Neural cell (in vitro differentiated cells): ENCODE results near the gene SLC22A23. TPM values are rescaled to one million over a fixed set of nuclear protein-coding genes. Genes with fewer than 3 reads are reported as not detected.

Experiments used
- H2AFZ ChIP-seq: fragments of 200-600, 300-800 bp; sonication (generic), shearing (Covaris generic); 2 replicates; pipeline ENCODE4 v1.6.0; 2014; ENCODE audit warnings: low read depth, mild to moderate bottlenecking, antibody characterized with exemption, low read length, moderate library complexity
- H3F3A ChIP-seq: fragments of 200-600 bp; shearing (Covaris generic); 2 replicates; pipeline ENCODE4 v1.6.1; 2016; ENCODE audit warnings: mild to moderate bottlenecking, moderate library complexity, mixed read lengths, antibody characterized with exemption, low read length; ENCODE audit not compliant: insufficient read depth, poor library complexity, severe bottlenecking
- H3K27ac ChIP-seq: fragments of 200-600, 300-800 bp; sonication (generic), shearing (Covaris generic); 2 replicates; pipeline ENCODE4 v1.5.1; 2014; ENCODE audit warnings: mild to moderate bottlenecking, low read length, moderate library complexity
- H3K27me3 ChIP-seq: fragments of 300-800, 200-600 bp; sonication (generic), shearing (Covaris generic); 2 replicates; pipeline ENCODE4 v1.6.0; 2014; ENCODE audit warnings: mild to moderate bottlenecking, low read depth, low read length, moderate library complexity; ENCODE audit not compliant: insufficient read depth
- H3K36me3 ChIP-seq: fragments of 300-800, 200-600 bp; sonication (generic), shearing (Covaris generic); 2 replicates; pipeline ENCODE4 v1.5.1; 2014; ENCODE audit warnings: mild to moderate bottlenecking, antibody characterized with exemption, low read length, moderate library complexity; ENCODE audit not compliant: insufficient read depth
- H3K4me2 ChIP-seq: fragments of 300-800, 200-600 bp; sonication (generic), shearing (Covaris generic); 2 replicates; pipeline ENCODE4 v1.6.0; 2014; ENCODE audit warnings: mild to moderate bottlenecking, low read length
- H3K4me3 ChIP-seq: fragments of 300-800, 200-600 bp; sonication (generic), shearing (Covaris generic); 2 replicates; pipeline ENCODE4 v1.5.1; 2014; ENCODE audit warnings: mild to moderate bottlenecking, low read length, moderate library complexity
- H3K79me2 ChIP-seq: fragments of 200-600 bp; shearing (Covaris generic); replicated peaks from 2 replicates; pipeline ENCODE4 v1.6.0; 2014; ENCODE audit warnings: mild to moderate bottlenecking, low read length, moderate library complexity; ENCODE audit not compliant: insufficient read depth
- H3K9ac ChIP-seq: fragments of 300-800, 200-600 bp; sonication (generic), shearing (Covaris generic); 2 replicates; pipeline ENCODE4 v1.6.1; 2016; ENCODE audit warnings: mild to moderate bottlenecking, low read length, mixed read lengths
- H3K9me2 ChIP-seq: fragments of 200-600 bp; shearing (Covaris generic); 2 replicates; pipeline ENCODE4 v1.6.1; 2016; ENCODE audit warnings: mild to moderate bottlenecking, low read length, mixed read lengths; ENCODE audit not compliant: insufficient read depth
- H3K9me3 ChIP-seq: fragments of 200-600, 300-800 bp; sonication (generic), shearing (Covaris generic); 2 replicates; pipeline ENCODE4 v1.6.1; 2016; ENCODE audit warnings: mild to moderate bottlenecking, mixed run types, low read length, moderate library complexity, mixed read lengths
- H4K20me1 ChIP-seq: fragments of 200-600 bp; shearing (Covaris generic); 2 replicates; pipeline ENCODE4 v1.6.1; 2016; ENCODE audit warnings: mild to moderate bottlenecking, mixed run types; ENCODE audit not compliant: insufficient read depth
- CTCF ChIP-seq: fragments of 450-650 bp; IDR thresholded peaks from 2 replicates; pipeline ENCODE4 v1.5.1; 2014; ENCODE audit warnings: antibody characterized with exemption, mild to moderate bottlenecking, moderate library complexity; ENCODE audit not compliant: poor library complexity, severe bottlenecking
- EP300 ChIP-seq: fragments of 450-650 bp; conservative IDR thresholded peaks from 2 replicates; pipeline ENCODE4 v1.6.1; 2014; ENCODE audit warnings: antibody characterized with exemption, mild to moderate bottlenecking, moderate library complexity; ENCODE audit not compliant: poor library complexity, severe bottlenecking
- EZH2 ChIP-seq: fragments of 200-600, 300-800 bp; shearing (Covaris generic), sonication (generic); IDR thresholded peaks from 2 replicates; pipeline ENCODE4 v1.6.1; 2014; ENCODE audit warnings: antibody characterized with exemption, low read length, borderline replicate concordance, mild to moderate bottlenecking; ENCODE audit not compliant: insufficient read depth, poor library complexity, severe bottlenecking
- MXI1 ChIP-seq: fragments of 450-650 bp; conservative IDR thresholded peaks from 2 replicates; pipeline ENCODE4 v1.6.1; 2014; ENCODE audit warnings: antibody characterized with exemption, mild to moderate bottlenecking; ENCODE audit not compliant: poor library complexity, severe bottlenecking
- POLR2AphosphoS5 ChIP-seq: IDR thresholded peaks from 2 replicates; pipeline ENCODE4 v1.6.1; 2012
- RAD21 ChIP-seq: fragments of 450-650 bp; conservative IDR thresholded peaks from 2 replicates; pipeline ENCODE4 v1.6.1; 2014; ENCODE audit warnings: antibody characterized with exemption, mild to moderate bottlenecking, moderate library complexity
- SMC3 ChIP-seq: fragments of 450-650 bp; conservative IDR thresholded peaks from 2 replicates; pipeline ENCODE4 v1.6.1; 2014; ENCODE audit warnings: antibody characterized with exemption, mild to moderate bottlenecking, moderate library complexity; ENCODE audit not compliant: poor library complexity
- TAF1 ChIP-seq: IDR thresholded peaks from 2 replicates; pipeline ENCODE4 v1.6.1; 2012; ENCODE audit warnings: low read depth
- polyA plus RNA-seq: library from polyadenylated mRNA; depleted of rRNA; stranded (reverse); fragments of >200 nt; gene quantifications from 2 replicates; pipeline ENCODE4 v1.2.3, GENCODE V29; 2014
- TF ChIP-seq, protein P1 (sequence below): IDR thresholded peaks from 2 replicates; pipeline ENCODE4 v1.6.1; 2012; ENCODE audit warnings: borderline replicate concordance

The SLC22A23 gene
- polyA plus RNA-seq, 1 donor from 2014 or later, result 8.8 TPM

- Histone ChIP-seq H3K9me3 (no peaks in the 10 kb centered on the region), H3K27me3 (no peaks in the 10 kb centered on the region), H3K36me3 (no peaks in the 10 kb centered on the region), H3K4me3 (no peak overlapping the region), H3K9me2 (no peaks in the 10 kb centered on the region), H4K20me1 (no peaks in the 10 kb centered on the region), H3F3A (no peaks in the 10 kb centered on the region), H3K79me2 (no peaks in the 10 kb centered on the region), H3K4me2 (no peak overlapping the region), H3K9ac (no peak overlapping the region), H2AFZ (no peak overlapping the region), H3K27ac (no peak overlapping the region)
- TF ChIP-seq POLR2AphosphoS5 (no peak), MXI1 (no peak), EZH2 (no peak), CTCF (no peak), EP300 (no peak), RAD21 (no peak), TAF1 (no peak), SMC3 (no peak)
- TF ChIP-seq, protein P1, sequence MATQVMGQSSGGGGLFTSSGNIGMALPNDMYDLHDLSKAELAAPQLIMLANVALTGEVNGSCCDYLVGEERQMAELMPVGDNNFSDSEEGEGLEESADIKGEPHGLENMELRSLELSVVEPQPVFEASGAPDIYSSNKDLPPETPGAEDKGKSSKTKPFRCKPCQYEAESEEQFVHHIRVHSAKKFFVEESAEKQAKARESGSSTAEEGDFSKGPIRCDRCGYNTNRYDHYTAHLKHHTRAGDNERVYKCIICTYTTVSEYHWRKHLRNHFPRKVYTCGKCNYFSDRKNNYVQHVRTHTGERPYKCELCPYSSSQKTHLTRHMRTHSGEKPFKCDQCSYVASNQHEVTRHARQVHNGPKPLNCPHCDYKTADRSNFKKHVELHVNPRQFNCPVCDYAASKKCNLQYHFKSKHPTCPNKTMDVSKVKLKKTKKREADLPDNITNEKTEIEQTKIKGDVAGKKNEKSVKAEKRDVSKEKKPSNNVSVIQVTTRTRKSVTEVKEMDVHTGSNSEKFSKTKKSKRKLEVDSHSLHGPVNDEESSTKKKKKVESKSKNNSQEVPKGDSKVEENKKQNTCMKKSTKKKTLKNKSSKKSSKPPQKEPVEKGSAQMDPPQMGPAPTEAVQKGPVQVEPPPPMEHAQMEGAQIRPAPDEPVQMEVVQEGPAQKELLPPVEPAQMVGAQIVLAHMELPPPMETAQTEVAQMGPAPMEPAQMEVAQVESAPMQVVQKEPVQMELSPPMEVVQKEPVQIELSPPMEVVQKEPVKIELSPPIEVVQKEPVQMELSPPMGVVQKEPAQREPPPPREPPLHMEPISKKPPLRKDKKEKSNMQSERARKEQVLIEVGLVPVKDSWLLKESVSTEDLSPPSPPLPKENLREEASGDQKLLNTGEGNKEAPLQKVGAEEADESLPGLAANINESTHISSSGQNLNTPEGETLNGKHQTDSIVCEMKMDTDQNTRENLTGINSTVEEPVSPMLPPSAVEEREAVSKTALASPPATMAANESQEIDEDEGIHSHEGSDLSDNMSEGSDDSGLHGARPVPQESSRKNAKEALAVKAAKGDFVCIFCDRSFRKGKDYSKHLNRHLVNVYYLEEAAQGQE, result no peak
Observed at GRCh38 chr6:3405679-3406078, 51.2 kb downstream of the SLC22A23 start.

DNA sequence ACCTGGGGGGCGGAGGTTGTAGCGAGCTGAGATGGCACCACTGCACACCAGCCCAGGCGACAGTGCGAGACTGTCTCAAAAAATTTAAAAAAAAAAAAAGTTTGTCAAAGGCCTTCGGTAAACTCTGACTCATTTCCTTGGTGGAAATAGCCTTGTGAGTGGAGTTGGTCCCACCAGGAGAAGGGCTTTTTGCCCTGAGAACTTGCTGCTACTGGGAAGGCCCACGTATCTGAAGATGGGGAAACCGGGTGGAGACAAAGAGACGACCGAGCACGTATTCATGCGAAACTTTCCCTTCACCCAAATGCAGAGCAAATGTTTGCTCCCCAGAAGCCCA lies 51.7 kb downstream of the SLC22A23 start:
- Histone ChIP-seq H3K9ac (no peak overlapping the region), H3F3A (no peaks in the 10 kb centered on the region), H3K4me3 (no peak overlapping the region), H4K20me1 (no peaks in the 10 kb centered on the region), H3K36me3 (no peaks in the 10 kb centered on the region), H3K9me2 (no peaks in the 10 kb centered on the region), H3K27ac (no peak overlapping the region), H3K9me3 (no peaks in the 10 kb centered on the region), H3K79me2 (no peaks in the 10 kb centered on the region), H2AFZ (no peak overlapping the region), H3K4me2 (no peak overlapping the region), H3K27me3 (no peaks in the 10 kb centered on the region)
- TF ChIP-seq MXI1 (no peak), SMC3 (no peak)
- TF ChIP-seq, protein P1, result no peak
